Cardiac septum (tissue), 1 donor: ENCODE measurements around the gene GNB1L. TPM values are rescaled to one million over a fixed set of nuclear protein-coding genes. Genes with fewer than 3 reads are reported as not detected.
"Not testable (repeated sequence)": the region's sequence is repeated elsewhere in the genome, so short reads cannot be mapped to it uniquely, and the experiment has no call there.

ENCODE experiments used
- DNase-seq: peaks from one replicate; pipeline ENCODE4 v3.0.0-alpha.2; 2020; ENCODE audit warnings: low spot score
- intact Hi-C: fragments of 100-400 bp; cut with DNase I; formaldehyde crosslinking; loops from one replicate; pipeline ENCODE4 v1.14.0; 2022
- total RNA-seq: library from RNA; stranded (reverse); fragmentation: NEBNext Ultra II Directional; extraction: Animal tissue kit (Norgen Biotek cat#: 25700); gene quantifications from one replicate; pipeline ENCODE4 v1.2.1, GENCODE V29; 2021
- donor health status: DM: no; HTN: no; CAD: no.

Gene GNB1L
- total RNA-seq, 1 donor from 2014 or later: 2.0 TPM

GRCh38 chr22:19791243-19791642, 63.4 kb downstream of the GNB1L start:
- intact Hi-C loops: no loop called here

DNA sequence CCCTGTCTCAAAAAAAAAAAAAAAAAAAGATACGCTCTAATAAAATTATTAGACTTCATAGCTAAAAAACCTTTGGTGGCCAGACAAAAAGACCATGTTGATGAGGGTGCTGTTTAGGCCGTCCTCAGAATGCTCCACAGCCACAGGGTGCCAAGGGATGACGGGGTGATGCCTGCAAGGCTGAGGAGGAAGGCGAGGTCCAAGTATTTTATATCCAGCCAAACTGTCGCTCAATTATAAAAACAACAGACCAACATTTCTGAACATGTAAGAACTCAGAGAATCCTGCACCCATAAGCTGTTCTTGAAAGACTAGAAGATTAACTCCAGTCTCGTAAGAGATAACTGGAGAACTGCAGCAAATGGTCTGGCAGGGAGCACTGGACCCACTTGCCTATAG, 64.8 kb downstream of the GNB1L start:
- no peak for DNase-seq

More at GRCh38 chr22:19791243-19791642, 63.4 kb downstream of the GNB1L start:
- DNase-seq: no peak

DNA sequence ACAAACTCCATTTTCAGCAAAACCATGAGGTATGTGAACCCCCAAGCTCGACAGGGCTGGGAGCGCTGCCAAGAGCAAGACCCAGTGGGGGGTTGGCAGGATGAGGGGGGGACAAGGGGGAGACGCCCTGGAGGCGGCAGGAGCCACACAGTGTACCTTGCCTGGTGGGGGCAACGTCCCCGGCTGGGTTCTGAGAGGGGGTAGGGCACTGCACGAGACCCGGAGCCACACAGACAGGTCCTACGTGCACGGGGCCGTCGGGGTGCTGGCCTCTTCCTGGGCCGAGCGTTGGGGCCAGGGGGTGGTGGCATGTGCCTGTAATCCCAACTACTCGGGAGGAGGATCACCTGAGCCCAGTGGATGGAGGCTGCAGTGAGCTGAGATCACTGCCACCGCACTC, 65.3 kb downstream of the GNB1L start:
- no peak for DNase-seq

More for the DNA sequence above, 64.8 kb downstream of the GNB1L start:
- intact Hi-C loops: no loop called here

DNA sequence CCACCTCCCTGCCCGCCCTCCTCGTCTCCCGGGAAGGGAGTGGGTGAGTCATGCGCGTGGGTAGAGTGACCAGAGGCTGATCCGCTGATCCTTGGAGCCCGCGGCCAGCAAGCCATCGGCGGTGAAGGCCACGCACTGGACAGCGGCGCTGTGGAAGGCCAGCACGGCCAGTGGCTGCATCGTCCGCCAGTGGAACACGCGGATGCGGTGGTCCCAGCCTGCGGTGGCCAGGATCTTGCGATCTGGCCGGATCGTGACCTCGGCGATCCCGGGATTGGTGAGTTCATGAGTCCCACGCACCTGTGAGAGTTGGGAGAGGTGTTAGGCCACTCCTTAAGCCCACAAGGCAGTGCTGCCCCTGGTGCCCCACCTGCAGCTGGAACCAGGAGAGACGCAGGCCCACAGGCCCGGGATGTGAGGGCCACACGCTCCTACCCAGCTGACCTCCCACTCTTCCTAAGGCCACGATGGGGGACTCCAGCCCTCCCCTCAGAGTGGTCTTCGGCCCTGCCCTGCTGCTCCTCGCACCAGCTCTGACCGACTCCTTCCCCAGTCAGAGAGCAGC, 65.9 kb downstream of the GNB1L start:
- intact Hi-C loops: no loop called here
- DNase-seq: no peak

More for the DNA sequence above, 65.3 kb downstream of the GNB1L start:
- intact Hi-C loops: no loop called here

DNA sequence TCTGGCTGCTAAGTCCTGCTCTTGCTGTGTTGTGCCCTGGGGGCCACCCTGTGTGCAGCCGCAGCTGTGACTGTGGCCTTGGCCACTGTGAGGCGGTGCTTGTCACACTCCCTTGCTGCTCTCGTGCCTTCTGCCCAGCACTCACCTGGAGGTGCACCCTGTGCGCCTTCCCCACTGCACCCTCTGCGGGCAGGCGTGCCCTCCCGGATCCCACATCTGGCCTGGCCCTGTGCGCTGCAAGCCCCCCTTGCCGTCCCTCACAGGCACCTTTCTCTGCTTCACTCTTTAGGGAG, 66.9 kb downstream of the GNB1L start:
- intact Hi-C loops: no loop called here
- no peak for DNase-seq

- no peak for DNase-seq
- intact Hi-C loops: no loop called here
Observed at GRCh38 chr22:19786959-19787848, 67.5 kb downstream of the GNB1L start.

DNA sequence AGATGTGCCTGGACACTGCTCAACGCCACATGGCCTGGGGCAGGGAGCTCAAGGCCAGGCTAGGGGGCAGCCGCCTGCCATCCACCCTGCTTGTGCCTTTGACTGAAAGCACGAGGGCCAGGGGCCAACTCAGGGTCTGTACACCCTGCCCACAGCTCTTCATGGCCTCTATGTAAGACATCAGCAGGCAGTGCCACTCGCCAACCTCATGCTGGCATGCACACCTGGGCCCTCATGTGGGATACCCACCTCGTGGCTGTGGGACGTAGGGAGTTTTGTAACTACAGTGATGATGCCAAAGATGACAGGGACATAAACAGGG, 68.4 kb downstream of the GNB1L start:
- no peak for DNase-seq
- intact Hi-C loops: no loop called here

DNA sequence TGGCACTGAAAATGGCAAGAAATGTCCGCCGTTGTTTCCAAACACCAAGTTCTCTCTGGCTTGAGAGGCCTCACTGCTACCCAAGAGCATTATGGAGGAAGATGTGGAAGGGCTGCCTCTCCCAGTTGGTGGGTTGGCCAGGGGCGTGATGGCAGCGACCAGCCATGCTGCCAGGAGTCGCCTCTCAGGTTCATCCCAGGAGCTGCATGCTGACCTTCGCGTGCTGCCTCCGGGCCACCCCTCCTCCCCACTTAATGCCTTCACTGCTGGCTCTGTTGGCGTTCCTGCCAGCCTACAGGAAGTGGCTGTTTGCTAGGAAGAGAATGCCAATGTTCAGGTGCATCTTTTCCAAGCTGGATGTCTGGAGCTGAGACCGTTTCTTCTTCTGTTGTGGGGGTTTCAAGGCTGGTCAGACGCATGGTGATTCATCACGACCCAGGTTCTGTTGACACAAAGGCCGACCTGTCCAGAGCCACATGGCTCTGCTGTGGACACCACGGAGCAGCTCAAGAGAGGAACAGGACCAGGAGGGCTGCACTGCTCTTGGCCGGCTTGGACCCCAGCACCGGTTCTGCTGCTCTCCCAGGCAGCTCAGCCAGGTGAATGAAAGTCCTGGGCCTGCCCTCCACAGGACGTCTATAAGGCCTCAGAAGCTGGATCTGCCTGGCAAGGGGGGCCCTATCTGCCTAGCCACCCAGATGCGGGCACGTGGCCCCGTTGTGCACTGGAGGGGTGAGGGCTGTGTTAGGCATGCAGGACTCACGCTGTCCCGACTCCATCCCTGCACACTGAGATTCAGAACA, 69.0 kb downstream of the GNB1L start:
- intact Hi-C loops: no loop called here
- no peak for DNase-seq

DNA sequence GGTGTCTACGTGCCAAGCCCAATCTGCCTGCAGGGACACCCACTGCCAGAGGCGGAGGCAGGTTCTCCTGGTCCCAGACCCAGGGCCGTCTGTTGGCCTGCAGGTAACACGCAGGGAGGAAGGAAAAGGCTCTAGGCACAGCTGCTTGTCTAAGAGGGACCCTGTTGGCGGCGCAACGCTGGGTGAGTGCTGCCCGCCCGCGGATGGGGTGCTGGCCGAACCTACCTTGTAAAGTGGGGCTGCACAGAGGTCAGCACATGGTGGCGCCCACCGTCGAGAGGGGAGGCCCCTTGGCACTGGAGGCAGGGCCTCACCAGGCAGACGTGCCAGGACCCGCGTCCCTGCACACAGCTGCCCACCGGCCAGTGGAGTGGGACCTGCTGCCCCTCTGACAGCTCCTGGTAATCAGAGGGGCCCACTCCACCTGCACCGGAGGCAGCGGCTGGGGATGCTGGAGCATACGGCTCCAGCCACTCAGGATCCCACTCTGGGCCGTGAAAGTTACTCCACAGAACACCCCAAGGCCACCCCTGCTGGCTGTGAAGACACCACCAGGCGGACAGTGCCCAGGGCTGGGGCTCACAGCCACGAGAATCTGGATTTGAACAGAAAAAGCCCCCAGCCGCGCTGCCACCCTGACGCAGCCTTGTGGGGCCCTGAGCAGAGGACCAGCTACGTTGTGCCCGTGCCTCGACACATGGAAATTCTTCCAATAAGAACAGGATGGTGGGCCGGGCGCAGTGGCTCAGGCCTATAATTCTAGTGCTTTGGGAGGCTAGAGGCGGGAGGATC, 70.1 kb downstream of the GNB1L start:
- no peak for DNase-seq
- intact Hi-C loops: no loop called here

- DNase-seq: no peak
- intact Hi-C loops: no loop called here
Observed at GRCh38 chr22:19783586-19784383, 70.9 kb downstream of the GNB1L start.

DNA sequence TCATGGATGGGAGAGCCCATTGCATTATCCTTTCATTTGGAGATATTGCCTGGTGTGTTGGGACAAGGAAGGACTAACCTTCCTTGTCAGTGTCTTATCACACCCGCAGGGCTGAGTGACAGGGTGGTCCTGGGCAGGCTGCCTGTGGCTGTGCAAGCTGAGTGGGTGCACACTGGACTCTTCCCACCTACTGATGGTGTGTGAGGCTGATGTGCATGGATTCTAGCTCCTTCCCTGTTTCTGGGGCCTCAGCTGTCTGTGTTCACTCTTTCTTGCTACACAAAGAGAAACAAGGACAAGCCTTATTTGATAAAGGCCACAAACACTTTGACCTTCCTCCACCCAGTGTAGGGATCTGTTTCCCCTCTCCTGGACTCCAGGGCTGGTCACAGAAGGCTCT, 72.1 kb downstream of the GNB1L start:
- intact Hi-C loops: no loop called here
- DNase-seq: no peak

GRCh38 chr22:19779685-19780268, 74.9 kb downstream of the GNB1L start:
- intact Hi-C loops: no loop called here
- DNase-seq: no peak

- no peak for DNase-seq
- intact Hi-C loops: no loop called here
Observed at GRCh38 chr22:19779011-19779421, 75.7 kb downstream of the GNB1L start.

GRCh38 chr22:19777192-19777591, 77.5 kb downstream of the GNB1L start:
- intact Hi-C loops, DNase-seq: not testable (repeated sequence)

- no peak for DNase-seq
- intact Hi-C loops: no loop called here
Observed at GRCh38 chr22:19776433-19777031, 78.1 kb downstream of the GNB1L start.

DNA sequence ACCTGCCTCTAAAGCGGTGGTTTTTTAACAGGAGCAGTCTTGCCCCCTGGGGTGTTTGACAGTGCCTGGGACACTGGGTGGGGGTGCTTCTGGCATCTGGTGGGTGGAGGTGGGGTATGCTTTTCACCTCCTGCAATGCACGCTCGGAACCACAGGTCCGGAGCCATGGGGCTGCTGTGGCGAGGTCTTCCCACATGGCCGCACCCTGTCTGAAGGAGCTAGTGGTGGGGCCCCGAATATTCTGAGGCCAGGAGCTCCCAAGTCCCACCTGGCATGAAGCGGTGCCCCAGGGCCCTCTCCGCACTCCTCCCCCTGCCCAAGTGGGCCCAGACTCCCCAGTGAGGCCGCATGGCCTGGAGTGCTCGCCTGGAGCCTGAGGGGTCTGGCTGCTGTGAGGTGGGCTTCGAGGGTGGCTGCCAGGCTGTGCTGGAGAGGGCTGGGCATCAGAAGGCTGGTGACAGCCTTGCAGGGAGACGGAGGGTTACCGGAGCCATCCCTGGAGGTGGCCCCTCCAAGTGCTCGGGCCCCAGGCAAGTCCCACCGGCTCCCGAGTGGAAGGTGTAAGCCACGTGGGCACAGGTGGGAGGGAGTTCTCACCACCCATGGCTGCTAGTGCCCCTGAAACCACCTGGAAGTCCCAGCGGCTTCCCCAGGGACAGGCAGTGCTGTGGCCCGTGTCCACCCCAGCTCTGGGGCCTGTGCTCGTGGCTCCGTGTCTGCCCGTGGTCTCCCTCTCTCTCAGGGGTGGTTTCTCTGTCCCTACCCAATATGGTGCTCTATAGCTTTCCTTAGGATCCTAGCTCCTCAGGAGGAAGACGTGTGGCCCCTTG, 79.0 kb downstream of the GNB1L start:
- no peak for DNase-seq
- intact Hi-C loops: no loop called here

DNA sequence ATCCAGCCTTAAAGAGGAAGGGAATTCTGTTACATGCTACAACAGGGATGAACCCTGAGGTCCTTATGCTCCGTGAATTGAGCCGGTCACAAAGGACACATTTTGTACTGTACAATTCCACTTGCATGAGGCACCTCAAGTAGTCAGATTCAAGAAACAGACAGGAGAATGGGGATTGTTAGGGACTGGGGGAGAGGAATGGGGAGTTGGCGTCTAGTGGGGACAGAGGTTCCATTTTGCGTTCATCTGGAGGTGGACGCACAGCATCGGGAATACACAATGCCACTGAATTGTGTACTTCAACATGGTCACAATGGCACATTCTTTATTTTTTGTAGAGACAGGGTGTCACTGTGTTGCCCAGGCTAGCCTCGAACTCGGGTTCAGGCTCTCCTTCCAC, 80.0 kb downstream of the GNB1L start:
- no peak for DNase-seq
- intact Hi-C loops: no loop called here
